GM18907 (cell line): ENCODE measurements around the gene ELOVL4.

Experiments
- ATAC-seq: cut with Tn5 transposase; IDR thresholded peaks from one replicate; pipeline ENCODE4 v1.9.1; 2021; ENCODE audit warnings: mild to moderate bottlenecking, moderate library complexity; ENCODE audit not compliant: unreplicated experiment

The ELOVL4 gene

DNA sequence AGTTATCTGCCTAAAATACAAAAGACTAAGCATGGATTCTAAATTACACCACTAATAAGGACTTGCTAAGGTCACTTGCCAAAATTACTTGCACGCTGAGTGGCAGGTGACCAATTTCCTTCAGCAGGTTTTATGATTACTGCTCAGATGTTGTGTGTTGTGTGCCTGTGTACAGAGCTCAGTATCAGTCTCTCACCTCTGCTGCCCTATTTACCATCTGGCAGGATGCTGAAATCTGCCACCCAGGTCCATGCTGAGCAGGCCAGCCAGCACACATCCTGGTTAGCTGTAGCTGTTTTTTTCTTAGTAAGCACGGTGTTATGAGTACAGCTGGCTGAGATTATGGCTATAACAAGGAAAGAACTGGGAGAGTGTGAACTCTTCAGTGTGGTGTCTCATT, 34.0 kb downstream of the ELOVL4 start:
- ATAC-seq = no peak

DNA sequence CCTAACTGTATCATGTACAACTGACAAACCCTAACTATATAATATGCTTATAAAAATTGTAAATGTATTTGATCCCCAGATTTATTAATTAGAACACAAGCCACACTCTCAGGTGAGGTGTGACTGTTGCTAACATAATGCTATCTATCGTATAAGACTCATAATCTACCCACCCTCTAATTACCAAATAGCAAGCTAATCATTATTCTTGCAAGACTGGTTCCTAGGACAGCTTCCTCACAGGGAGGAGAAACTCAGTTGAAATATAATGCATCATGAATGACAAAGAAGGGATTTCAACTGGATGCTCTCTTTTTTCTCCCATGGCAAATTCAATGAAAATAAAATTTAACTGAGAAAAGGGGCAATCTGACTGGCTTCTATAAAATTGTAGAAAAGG, 35.4 kb downstream of the ELOVL4 start:
- ATAC-seq = no peak

DNA sequence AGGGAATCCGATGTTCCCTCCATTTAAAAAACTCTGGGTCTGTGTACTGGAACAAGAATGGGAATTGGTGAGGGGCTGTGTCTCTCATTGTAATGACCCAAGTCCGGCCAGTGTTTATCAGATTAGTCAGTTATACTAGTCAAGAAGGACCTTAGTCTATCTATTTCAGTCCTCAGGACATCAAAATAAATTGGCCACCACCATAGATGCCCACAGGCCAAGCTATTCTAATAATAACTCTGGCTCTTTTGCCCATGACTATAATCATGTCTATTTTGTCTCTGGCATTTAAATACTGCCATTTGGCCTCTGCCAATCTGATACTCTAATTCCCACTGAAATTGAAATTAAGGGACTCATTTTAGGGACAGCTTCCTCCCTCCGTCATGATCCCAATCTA, 37.8 kb downstream of the ELOVL4 start:
- no peak for ATAC-seq

DNA sequence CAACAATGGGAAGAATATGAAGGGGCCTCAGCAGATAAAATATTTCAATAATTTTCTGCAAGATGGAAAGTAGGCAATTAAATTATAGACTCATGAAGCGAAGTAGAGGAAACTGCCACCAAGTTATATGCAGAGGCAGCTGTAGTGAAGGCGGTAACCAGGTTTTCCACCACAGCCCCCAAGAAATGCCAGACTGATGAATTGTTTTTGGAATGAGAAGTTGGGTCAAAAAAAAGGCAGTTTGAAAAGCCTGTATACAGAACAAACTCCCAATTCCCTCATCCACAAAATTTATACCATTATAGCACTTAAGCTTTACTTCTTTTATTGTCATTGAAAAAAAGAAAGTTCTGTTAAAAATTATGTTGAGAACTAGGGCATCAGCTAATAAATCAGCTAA, 45.3 kb downstream of the ELOVL4 start:
- ATAC-seq = no peak

DNA sequence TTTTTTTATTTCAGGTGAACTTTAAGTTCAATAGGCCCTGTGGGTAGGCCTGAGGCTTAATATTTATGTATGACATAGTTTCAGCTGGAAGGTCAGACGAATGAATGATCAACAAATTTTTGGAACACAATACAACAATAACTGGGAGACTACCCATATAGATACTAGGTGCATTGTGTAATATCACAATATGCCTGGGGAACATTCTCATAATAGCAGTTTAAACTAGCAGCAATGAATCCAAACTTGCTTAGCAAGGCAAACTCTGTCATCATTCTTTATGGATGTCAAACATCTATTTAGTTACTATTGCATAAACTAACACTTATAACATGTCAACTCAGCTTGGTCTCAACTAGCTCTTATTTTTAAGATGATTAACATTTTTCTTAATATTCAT, 49.3 kb downstream of the ELOVL4 start:
- no peak for ATAC-seq

DNA sequence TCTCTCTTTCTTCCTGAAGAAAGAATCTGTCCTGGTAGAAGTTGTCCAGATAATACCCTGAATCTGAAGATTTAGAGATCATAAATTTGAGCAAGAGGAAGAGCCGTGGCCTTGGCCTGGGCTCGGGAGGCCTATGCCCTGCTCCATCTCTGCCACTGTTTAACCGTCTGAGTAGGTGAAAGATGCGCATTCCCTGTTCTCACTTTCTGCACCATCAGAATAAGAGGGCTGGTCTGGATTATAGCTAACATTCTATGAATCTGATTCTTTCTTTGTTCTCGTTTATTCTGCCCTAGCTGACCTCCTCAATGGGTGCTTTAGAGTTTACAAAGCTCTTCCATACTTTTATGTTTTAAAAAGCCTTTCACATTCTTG, 51.3 kb downstream of the ELOVL4 start:
- ATAC-seq = no peak

DNA sequence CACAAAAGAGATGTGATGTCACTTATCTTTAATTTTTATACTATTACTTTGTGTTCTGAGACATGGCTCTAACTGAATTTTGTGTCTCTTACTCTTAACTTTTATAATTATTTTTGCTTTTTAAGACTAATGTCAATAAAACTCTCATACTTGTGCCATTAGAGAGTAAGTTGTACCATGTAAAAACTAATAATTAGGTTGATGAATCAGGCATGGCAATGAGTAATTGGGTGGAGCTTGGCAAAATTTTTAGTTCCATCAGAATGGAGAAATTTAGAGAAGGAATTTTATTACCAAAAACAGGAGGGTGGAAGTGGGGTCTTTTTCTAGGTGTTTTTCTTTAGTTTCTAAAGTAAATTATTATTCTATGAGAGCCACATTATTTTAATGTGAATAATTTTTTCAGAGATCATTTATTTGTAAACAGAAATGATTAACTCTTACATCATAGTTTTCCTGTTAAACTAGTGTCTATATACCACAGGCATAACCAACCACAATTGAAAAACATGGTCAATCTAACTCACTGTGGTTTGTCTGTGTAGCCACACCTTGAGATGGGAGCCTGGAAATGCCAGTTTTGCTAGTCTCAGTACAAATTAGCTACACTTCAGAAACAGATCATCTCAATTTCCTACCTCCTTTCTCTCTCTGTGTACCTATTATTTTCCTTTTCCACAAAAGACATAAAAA, 51.8 kb downstream of the ELOVL4 start:
- no peak for ATAC-seq

DNA sequence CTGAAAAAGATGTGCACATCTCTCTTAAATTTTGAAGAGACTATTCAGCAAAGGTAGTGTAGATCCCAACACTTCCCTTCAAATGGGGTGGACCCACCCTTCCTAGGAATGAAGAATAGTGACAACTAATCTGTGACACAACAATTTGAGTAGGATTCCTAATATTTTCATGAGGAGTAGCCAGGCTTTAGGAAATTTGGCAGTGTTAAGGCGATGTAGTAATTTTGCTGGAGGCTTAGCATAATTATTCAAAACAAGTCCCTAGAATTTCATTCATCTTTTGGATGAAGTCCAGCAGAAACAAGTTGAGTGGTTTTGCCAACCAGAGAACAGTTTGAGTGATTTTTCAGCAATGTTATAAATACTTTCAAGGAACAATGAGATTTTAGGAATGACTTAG, 52.4 kb downstream of the ELOVL4 start:
- ATAC-seq = no peak

DNA sequence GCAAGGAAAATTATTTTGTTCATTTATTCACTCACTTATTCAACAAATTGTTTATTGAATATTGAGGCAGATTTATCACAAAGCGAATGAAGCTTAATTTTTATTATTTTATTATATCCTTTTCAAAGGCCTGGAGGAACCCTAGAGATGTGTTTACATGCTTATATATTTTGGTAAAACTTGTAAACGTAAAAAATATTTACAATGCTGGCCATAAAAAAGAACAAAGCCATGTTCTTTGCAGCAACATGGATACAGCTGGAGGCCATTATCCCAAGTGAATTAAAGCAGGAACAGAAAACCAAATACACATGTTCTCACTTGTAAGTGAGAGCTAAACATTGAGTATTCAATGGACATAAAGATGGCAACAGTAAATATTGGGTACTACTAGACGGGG, 58.8 kb downstream of the ELOVL4 start:
- no peak for ATAC-seq

DNA sequence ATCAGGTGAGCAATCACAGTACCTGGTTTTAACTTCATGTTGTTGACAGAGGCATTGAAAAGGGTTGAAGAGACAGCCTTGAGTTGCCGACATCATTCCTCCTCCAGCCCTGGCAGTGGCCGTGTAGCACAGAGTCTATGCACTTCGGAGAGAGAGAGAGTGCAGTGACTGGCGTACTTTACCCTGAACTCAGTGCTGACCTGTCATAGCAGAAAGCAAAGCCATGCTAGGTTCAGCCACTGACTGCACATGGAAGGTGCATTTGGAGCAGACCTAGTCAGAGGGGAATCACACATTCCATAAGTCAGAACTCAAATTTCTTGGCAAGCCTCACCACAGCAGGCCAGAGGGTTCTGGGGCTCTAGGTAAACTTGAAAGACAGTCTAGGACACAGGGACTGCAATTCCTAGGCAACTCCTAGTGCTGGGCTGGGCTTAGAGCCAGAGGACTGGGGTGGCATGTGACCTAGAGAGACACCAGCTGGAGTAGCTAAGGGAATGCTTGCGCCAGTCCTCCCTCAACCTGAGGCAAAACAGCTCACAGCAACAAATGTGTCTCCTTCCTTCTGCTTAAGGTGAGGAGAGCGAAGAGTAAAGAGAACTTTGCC, 69.1 kb downstream of the ELOVL4 start:
- ATAC-seq = no peak

DNA sequence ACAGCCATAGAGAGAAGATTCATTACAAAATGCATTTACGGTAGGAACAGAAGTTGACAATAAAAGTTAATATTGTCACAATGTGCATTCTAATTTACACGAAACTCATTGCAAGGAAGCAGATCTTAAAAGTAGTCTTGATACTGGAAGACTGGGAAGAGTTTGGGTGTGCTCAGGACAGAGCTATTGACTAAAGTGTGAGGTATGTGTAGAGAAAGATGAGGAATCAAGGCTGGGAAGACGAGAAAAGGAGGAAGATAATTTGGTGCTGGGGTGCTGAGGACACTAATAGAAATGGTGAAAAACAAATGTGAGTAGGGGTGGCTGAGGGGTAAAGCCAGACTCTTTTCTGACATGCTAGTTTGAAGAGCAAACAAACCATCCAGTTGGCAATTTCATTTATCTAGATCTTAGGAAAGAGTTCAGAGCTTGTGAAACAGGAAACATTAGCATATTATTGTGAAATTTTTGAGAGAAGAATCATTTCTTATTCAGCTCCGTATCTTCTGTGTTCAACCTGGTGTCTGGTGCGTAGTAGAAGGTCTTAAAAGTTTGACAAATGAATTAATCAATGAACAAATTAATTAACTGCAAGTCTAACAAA, 72.7 kb downstream of the ELOVL4 start:
- no peak for ATAC-seq

DNA sequence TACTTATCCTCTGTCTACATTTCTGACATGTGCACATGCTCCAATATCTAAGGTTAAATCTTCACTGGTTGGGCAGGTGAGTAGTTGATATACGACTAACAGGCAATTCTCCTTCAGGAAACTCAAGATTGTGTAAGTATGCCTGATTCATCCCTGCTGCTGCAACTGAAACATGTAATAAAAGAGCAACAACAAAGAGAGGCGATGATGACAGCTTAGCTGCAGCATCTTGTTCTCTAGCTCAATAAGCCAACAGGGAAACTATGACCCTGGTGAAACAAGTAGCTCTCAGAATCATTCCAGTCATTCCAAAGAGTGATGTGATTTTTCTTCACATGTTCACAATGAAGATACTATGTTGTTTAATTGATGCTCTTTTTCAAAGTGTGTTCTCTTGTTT, 74.4 kb downstream of the ELOVL4 start:
- ATAC-seq = no peak

DNA sequence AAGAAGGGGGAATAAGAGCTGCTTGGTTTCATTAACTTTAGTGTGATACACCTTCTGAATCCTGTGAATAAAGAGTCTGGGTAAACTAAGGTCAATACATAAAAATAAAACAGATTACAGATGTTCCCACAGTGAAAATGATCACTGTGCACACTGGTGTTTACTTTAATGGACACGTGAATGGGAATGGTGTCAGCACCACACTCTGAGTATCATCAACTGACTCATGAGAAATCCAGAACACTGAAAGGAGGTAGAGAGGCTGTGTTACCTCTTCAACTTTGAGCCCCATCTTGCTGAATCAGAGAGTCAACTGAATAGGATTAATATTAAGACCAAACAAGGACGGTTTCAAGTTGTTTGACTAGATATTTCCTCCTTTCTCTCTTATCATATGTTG, 75.0 kb downstream of the ELOVL4 start:
- no peak for ATAC-seq

DNA sequence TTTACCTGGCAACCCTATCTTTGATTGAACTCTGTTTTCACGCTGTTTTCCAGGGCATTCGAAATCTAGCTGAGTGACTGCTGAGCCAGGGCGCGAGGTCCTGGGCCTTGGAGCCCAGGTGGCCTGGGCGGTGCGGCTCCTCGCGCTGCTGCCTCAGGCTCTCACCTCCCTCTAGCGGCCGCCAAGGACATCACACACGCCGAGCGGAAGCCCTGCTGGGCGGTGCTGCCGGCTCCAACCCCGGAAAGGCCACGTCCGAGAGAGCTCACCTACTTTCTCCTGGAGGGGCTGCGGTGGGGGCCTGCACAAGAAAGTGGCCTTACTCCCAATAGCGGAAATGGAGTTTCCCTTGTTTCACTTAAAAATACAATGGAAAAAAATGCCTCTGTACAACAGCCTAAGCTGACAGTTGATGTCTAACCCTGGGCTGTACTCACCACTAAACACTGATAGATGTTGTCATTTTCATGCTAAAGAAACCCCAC, 77.7 kb downstream of the ELOVL4 start:
- peak; percentile 100 for ATAC-seq

DNA sequence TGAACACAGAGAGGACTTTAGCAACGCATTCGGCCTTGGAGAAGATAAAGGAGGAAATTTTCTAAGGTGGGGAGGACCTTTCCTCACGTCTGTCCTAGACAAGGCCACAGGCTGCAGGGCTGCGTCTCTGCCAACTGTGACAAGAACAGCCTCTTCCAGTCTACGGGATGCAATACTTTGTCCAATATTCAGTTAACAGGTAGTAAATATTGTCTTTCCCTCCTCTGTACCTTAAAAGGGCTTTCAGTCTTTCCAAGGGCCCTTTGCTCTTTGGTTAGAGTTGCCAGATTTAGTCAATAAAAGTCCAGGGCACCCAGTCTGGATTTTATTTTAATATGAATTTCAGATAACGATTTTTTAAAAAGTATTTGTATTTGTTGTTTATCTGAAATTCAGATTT, 78.2 kb downstream of the ELOVL4 start:
- ATAC-seq = no peak

DNA sequence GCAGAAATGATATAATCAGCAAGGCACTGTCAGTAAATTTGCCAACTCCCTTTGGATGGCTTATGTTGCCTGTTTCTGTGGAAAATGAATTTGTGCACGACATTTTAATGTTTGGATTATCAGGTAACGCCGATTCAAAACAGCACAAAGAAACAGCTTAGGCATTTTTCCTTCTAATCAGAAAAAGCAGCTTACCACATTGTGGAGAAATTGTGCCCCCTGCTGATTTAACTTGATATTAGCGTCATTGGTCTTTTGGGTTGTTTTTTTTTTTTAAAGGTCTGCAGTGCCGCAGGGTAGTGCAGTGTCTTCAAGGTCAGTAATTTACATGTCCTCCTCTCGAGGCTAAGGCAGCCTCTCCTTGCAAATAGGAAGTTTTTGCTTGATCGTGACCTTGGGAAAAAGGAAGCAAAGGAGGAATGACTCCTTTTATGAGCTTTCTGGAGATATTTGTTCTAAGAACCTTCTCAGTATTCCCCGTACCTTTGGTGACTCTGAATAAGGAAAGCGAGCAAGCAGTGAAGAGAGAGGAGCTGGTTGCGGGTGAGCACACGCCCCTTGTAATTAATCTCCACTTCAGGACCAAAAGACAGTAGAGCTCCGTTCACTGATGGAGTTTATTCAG, 79.1 kb downstream of the ELOVL4 start:
- peak; percentile 56 for ATAC-seq
